ENCODE data around the gene LMOD1.
"Not testable (repeated sequence)": the region's sequence is repeated elsewhere in the genome, so short reads cannot be mapped to it uniquely, and the experiment has no call there.

The LMOD1 gene

DNA sequence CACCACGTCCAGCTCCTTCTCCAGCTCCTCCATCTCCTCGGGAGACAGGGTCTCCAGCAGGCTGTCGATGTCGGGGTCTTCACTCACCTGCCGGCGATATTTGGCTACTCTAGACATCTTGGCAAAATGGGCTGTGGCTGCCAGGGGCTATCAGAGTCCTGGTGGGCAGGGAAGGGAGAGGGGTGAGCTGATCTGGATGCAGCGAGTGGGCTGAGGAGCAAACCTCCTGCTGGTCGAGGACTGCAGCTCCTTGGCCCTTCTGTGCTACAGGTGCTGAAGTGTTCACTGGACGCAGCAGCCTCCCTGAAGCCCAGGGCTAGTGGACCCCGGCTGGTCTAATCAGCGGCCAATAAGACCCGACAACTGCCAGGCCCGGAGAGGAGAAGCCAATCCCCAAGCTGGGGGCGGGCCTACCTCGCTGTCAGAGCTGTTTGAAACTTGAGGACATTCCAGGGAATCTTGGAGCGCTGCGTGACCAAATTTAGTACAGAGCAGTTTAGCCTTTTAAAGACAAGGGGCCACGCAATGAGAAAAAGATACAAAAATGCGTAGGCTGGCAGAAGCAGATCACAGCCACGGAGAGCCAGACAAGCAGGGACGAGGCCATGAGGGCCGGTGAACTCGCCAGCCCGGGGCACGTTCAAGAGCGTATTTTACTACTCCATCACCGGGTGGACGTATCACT is at the start of gene LMOD1:
Gene LMOD1 (minus strand): TSS at position 325 of the 685 bp plus-strand sequence. CDS start 208 bp downstream, at position 117.
- DNase-seq = peak; percentile 96

DNA sequence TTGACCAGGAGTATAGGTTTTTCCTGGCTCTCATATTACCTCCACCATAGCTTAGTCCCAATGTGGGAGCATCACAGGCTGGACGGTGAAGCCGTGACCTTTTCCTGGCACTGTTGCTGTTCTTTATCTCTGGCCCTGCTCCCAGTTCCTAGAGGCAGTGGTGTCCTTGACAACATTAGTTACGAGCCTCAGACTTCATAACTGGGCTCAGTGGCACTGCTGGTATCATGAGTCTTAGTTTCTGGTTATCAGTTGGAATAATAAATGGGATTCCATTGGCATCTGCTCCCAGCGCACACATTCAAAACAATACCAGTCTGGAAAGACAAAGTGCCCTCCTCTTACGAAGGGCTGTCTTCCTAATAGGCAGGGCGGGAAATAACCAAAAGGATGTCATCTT is 44.1 kb upstream of the LMOD1 start:
- no peak for DNase-seq

DNA sequence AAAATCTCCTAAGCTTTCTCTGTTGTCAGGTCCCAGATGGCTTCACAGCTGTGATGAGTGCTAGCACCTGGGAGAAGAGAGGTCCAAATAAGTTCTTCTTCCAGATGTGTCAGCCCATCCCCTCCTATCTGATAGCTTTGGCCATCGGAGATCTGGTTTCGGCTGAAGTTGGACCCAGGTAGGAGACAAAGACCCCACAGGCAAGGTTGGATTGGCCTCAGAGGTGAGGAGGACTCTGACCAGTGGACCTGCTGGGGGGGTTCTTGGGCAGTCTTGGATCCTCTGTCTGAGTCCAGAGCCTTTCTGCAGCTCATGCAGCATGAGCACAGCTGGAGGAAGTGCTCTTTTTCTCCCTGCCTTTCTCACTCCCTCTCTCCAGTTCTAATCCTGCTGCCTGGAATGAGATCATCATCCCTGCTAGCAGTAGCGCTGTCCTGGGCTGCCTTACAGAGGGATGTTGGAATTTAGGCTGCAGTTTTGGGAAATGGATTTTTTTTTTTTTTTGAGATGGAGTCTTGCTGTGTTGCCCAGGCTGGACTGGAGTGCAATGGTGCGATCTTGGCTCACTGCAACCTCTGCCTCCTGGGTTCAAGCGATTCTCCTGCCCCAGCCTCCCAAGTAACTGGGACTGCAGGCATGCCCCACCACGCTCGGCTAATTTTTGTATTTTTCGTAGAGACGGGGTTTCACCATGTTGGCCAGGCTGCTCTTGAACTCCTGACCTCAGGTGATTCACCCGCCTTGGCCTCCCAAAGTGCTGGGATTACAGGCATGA is 43.2 kb upstream of the LMOD1 start:
- no peak for DNase-seq

DNA sequence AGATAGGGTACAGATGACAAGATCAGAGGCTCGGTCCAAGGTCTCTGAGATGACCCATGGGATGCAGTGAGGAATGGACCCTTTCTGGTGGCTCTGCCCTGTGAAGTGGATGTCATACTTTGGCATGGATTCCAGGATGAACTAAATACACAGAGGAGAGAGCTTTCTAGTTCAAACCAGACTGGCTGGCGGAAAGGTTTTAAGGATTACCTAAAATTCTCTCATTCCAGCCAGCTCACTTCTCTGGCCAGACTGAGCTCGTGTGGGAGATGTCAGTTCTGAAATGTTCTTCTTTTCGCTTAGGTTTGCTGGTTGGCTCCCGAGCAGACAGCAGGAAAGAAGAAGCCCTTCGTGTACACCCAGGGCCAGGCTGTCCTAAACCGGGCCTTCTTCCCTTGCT is 42.3 kb upstream of the LMOD1 start:
- no peak for DNase-seq

DNA sequence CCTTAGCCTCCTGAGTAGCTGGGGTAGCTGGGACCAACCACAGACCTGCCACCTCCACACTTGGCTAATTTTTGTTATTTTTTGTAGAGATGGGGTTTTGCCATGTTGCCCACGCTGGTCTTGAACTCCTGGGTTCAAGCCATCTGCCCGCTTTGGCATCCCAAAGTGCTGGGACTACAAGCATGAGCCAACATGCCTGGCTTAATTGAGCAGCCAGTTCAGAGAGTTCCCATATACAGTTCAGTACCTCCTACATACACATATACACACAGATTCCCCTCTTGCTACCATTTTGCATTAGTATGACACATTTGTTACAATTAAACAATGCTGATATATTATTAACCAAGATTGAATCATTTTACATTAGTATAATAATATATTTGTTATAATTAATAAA is 39.0 kb upstream of the LMOD1 start:
- no peak for DNase-seq

DNA sequence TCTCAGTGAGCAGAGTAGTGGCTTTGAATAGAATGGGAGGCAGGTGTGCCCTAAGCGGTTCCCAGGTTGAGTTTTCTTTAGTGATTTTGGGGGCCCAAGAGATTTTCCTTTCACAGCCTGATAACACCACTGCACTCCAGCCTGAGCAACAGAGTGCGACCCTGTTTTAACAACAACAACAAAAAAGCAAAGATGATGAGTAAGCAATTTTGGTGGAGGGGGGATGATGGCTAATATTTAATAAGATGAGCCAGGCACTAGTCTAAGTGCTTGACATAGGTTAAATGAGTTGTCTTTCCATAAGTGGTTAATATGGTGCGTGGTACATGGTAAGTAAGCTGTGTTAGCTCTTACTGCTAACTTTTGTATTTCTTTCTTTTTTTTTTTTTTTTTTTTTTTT is 38.1 kb upstream of the LMOD1 start:
- no peak for DNase-seq

DNA sequence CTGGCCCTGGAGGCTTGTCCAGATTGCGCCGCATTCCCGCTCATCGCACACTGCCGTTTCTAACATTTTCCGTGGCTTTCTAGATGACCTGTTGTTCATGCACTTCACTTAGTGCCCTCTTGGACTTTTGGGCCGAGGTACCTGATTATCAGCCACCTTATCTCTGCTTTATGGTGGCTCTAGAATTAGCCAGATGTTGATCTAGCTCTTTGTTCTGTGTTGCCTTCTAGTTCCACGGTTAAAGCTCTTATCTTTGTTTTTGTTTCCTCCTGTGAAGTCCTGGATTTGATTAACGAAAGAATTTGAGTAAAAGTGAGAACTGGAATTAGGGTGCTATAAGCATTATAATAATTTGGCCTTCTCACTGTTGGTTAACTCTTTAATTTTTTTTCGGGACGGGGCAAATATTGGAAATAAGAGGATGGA is 37.0 kb upstream of the LMOD1 start:
- DNase-seq = no peak

DNA sequence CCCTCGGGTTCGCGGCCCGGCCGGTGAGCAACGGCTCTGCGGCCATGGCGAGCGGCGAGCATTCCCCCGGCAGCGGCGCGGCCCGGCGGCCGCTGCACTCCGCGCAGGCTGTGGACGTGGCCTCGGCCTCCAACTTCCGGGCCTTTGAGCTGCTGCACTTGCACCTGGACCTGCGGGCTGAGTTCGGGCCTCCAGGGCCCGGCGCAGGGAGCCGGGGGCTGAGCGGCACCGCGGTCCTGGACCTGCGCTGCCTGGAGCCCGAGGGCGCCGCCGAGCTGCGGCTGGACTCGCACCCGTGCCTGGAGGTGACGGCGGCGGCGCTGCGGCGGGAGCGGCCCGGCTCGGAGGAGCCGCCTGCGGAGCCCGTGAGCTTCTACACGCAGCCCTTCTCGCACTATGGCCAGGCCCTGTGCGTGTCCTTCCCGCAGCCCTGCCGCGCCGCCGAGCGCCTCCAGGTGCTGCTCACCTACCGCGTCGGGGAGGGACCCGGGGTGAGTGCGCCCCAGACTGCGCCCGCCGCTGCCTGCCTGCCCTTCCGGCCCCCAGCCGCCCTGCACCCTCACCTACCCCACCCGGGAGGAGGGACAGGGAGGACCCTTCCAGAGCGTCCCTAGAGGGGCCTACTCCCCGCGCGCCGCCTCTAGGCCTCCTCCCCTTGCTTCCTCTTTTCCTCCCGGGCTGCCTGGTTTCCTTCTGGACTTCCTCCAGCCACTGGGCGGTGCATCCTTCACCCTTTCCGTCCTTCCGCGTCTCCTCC is 36.5 kb upstream of the LMOD1 start, which contains the start of gene RNPEP:
Gene RNPEP (plus strand): TSS at position 26 of the 757 bp plus-strand sequence. CDS start 19 bp downstream, at position 45.
- peak; percentile 92 for DNase-seq

DNA sequence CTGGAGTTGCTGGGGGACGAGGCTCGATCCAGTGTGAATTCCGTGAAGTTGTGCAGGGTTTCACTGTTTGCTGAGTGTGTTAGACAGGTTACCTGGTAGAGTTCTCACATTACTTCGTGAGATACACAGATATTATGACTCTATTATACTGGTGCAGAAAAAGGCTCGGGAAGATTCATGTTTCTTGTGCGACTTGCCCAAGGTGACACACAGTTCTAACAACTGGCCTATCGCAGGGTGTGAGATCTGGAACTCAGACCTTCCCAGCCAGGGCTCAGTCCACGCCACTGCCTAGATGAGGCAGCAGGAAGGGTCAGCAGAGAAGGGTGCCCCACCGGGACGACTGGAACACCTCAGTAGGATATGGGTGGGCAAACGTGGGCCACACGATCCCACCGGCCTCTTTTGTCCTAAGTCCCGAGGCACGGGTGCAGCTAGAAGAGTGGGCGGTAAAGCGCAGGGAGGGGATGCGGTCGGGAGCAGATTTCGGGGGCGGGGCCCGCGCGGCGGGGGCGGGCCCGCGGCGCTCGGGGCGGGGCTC is 35.8 kb upstream of the LMOD1 start:
- DNase-seq = peak; percentile 79

DNA sequence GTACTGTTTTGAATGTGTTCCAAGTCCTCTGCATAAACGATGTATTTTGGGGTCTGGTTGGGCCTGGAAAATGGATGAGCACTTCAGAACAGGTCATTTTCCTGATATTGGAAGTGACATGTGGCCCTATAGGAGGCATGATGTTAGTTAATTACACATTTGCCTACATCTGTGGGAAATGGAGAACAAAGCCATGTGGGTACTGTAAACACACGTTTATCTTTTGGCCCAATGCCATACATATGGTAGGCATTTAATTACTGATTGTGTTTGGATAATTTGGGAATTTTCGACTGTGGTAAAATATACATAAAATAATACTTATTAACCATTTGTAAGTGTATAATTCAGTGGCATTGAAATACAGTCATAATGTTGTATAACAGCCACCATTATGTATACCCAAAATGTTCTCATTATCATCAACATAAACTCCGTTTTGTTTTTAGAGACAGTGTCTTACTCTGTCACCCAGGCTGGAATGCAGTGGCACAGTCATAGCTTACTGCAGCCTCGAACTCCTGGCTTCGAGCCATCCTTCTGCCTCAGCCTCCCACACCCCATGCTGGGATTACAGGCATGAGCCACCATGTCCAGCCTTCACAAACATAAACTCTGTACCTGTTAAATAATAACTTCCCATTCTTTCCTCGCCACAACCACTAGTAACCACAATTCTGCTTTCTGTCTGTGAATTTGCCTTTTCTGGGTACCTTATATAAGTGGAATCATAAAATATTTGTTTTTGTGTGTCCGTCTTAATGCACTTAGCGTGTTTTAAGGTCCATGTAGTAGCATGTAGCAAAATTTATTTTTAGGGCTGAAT is 24.2 kb upstream of the LMOD1 start:
- DNase-seq = peak; percentile 23

DNA sequence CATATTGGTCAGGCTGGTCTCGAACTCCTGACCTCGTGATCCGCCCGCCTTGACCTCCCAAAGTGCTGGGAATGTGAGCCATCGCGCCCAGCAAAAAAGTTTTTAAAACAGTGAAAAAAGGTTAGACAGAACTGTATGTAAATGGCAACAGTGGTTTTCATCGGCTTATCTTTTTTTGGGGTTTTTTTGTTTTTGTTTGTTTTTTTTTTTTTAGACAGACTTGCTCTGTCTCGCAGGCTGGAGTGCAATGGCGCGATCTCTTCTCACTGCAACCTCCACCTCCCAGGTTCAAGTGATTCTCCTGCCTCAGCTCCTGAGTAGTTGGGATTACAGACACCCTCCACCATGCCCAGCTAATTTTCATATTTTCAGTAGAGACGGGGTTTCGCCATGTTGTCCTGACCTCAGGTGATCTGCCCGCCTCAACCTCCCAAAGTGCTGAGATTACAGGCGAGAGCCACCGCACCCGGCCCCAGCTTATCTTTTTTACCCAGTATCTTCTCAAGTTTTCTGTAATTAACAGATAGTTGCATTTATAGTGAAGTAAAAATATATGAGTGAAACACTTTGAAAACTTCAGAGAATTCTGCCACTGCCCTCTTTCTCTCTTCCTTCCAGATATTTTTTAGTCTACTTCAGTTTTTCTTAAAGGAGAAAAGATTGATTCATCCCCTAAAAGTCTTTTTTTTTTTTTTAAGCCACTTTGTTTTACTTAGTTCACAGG is 22.0 kb upstream of the LMOD1 start:
- DNase-seq = no peak

DNA sequence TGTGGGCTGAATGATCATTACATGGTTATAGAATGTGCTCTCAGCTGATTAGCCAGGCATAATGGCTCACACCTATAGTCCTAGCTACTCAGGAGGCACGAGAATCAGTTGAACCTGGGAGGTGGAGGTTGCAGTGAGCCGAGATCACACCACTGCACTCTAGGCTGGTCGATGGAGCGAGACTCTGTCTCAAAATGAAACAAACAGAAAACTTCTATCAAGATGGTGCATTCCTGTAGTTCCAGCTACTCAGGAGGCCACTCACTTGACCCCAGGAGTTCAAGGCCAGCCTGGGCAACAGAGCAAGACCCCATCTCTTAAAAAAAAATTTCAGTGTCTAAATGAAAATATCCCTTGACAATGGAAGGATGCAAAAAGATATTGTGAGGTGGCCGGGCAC is 19.8 kb upstream of the LMOD1 start:
- DNase-seq = no peak

DNA sequence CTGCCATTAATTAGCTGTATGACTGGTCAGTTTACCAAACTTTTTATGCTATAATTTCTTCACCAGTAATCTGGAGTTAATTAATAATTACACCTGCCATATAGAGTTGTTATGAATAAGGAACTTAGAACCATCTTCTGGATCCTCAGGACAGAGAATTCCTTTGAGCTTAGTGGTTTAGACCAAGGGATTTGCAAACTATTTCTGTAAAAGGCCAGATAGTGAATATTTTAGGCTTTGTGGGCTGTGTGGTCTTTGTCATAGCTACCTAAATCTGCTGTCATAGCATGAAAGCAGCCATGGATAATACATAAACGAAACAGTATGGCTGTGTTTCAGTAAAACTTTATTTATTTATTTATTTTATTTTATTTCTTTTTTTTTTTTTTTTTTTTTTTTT is 17.9 kb upstream of the LMOD1 start:
- no peak for DNase-seq

DNA sequence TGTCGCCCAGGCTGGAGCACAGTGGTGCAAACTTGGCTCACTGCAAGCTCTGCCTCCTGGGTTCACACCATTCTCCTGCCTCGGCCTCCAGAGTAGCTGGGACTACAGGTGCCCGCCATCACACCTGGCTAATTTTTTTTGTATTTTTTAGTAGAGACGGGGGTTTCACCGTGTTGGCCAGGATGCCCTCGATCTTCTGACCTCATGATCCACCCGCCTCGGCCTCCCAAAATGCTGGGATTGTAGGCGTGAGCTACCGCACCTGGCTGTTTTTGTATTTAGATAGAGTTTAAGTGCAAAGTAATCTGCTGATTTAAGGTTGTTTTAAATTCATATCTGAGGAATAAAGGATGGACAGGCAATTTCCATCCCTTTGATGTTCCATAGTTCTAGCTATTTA is 16.0 kb upstream of the LMOD1 start:
- not testable (repeated sequence) for DNase-seq

DNA sequence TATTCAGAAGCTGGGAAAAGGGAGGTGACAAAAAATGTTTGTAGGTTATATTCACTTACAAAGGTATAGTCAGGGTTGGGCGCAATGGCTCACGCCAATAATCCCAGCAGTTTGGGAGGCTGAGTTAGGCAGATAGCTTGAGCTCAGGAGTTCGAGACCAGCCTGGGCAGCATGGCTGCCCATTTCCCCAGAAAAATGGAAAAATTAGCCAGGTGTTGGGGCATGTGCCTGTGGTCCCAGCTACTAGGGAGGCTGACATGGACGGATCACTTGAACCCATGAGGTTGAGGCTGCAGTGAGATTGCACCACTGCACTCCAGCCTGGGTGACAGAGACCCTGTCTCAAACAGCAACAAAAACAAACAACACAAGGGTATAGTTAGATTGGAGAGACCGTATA is 12.0 kb upstream of the LMOD1 start:
- DNase-seq = no peak

DNA sequence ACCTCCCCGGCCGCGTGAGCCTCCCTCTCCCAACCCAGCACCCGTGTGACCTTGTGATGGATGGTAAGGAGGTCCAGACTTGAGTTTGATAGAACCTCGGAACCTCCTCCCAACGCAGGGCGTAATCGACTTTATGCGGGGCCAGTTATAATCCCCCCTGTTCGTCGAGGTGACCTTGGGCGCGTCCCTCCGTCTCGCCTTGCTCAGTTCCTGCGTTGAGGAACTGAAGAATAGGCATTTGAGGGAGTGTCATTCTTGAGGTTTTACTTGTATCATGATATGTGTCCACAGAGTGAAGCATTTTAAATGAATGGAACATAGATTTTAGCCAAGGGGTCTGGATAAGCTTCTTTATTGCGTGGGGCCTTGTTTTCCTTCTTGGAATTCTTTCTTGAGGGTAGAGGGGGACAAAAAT is 9.4 kb upstream of the LMOD1 start:
- DNase-seq = peak; percentile 76

DNA sequence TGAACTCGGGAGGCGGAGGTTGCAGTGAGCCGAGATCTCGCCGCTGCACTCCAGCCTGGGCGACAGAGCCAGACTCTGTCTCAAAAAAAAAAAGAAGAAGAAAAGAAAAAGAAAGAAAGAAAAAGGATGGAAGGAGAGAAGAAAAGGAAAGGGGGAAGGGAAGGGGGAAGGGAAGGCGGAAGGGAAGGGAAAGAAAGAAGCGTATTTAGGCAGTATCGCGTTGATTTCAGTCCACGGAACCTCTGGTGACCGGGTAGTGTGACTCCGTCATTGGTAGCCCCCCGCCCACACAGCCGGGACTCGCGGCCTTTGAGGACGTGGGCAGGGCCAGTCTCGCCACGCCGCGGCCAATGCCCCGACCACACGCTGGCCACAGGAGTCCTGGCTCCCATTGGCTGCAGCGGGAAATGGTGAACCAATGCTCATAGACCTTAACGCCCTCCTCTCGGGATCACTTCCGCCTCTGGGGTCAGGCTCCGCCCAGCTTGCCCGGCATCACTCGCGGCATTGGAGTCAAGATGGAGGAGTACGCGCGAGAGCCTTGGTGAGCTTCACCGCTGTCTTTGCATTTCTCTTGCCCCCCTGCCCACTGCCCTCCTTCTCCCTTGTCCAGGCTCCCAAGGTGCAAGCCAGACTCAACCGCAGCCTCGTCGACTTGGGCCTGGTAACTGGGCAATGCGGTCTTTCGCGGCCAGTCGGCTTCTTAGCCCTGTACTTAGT is 8.8 kb upstream of the LMOD1 start, which contains the start of gene TIMM17A:
Gene TIMM17A (plus strand): TSS at position 495 of the 720 bp plus-strand sequence. CDS start 24 bp downstream, at position 519.
- peak; percentile 100 for DNase-seq

DNA sequence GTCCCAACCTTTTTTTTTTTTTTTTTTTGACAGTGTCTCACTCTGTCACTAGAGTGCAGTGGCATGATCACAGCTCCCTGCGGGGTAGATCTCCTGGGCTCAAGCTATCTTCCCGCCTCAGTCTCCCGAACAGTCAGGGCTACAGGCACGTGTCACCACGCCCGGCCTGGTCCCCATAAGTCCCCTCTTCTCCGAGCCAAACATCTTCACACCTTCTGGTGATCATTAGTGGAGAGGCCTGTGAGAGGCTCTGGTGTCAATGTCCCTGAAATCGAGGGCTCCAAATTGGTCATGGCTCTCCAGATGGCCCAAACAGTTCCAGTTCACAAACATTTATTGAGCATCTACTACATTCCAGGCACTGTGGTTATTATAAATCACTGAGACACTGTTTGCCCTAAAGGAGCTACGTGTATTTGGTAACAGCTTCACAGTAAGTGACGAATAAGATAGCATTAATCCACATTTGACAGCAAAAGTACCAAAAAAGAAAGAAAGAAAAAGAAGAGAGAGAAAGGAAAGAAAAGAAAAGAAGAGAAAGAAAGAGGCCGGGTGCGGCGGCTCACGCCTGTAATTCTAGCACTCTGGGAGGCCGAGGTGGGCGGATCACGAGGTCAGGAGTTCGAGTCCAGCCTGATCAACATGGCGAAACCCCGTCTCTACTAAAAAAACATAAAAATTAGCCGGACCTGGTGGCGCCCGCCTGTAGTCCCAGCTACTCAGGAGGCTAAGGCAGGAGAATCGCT is 8.1 kb upstream of the LMOD1 start:
- DNase-seq = peak; percentile 29

DNA sequence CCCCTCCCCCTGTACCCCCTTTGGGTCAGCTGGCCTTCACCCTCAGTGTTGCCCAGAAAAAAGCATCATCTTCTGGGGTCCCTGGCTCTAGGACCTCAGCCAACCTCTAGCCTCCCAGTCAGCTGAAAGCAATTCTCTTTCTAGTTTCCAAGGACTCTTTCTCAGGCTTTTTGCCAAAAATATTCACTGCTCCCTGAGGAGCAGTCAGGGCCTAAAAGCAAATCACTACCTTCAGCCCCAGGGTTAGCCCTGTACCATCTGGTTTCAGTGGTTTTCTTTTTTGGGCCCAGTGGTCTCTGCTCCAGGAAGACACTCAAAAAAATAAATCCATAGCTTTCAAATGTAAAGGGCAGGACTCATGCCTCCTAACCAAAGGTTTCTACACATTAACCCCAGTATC is 3.1 kb upstream of the LMOD1 start:
- no peak for DNase-seq

DNA sequence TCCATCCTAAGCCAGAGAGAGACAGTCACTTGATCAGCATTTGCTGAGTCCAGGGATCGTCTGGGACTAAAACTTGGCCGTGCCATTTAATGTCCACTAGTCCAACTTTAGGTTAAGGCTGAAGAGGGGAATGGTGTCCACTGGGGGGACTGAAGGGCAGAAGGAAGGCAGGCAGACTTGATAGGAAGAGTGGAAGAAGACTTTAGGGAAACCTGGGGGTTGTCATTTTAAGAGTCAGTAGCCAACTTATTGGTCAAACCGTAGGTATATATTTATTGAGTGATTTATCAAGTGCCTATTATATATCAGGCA is 1.3 kb upstream of the LMOD1 start:
- DNase-seq = no peak
